BLaER1 treated with 17β-estradiol and CSF1 and Interleukin-3, amounts not matched to agents 10 nM and 100 nM (cell line): ENCODE data around the gene TRIM7.
"Not testable (repeated sequence)": the region's sequence is repeated elsewhere in the genome, so short reads cannot be mapped to it uniquely, and the experiment has no call there.

Experiments
- H3K27ac ChIP-seq, 11 experiments: shearing (Covaris generic); formaldehyde crosslinking; 2 replicates each; pipeline ENCODE4 v1.8.1; 2022
- H3K27me3 ChIP-seq, 11 experiments: shearing (Covaris generic); formaldehyde crosslinking; 2 replicates each; pipeline ENCODE4 v1.8.1; 2022
- H3K36me3 ChIP-seq, 11 experiments: shearing (Covaris generic); formaldehyde crosslinking; 2 replicates each; pipeline ENCODE4 v1.8.1; 2022
- H3K4me1 ChIP-seq, 10 experiments: shearing (Covaris generic); formaldehyde crosslinking; 2 replicates each; pipeline ENCODE4 v1.8.1; 2022
- H3K4me2 ChIP-seq, 11 experiments: shearing (Covaris generic); formaldehyde crosslinking; 2 replicates each; pipeline ENCODE4 v1.8.1; 2022
- H3K4me3 ChIP-seq, 10 experiments: shearing (Covaris generic); formaldehyde crosslinking; 2 replicates each; pipeline ENCODE4 v1.8.1; 2022
- H3K9ac ChIP-seq, 11 experiments: shearing (Covaris generic); formaldehyde crosslinking; 2 replicates each; pipeline ENCODE4 v1.8.1; 2022
- H3K9me3 ChIP-seq, 11 experiments: shearing (Covaris generic); formaldehyde crosslinking; replicated peaks in 1 of 11; 2 replicates each; pipeline ENCODE4 v1.8.1; 2022
- H4K20me1 ChIP-seq, 11 experiments: shearing (Covaris generic); formaldehyde crosslinking; 2 replicates each; pipeline ENCODE4 v1.8.1; 2022
- Cebpa-rat ChIP-seq, 11 experiments: shearing (Covaris generic); IDR thresholded peaks; 2 replicates each; pipeline ENCODE4 v1.8.1; 2022

TRIM7 gene

GRCh38 chr5:181211208-181211607 lies 6.2 kb upstream of the TRIM7 start:
- Histone ChIP-seq H3K4me3 (no peak overlapping the region), H3K4me1 (peaks cover 8 to 17% (median 14%) of the 10 kb centered on the region in 10 experiments), H3K4me2 (peak overlapping the region in 6 of 11 experiments; percentile 7 to 29 (median 18); a peak in 4 of 22 replicates), H3K36me3 (no peaks in the 10 kb centered on the region), H3K27me3 (peaks cover 8 to 42% (median 28%) of the 10 kb centered on the region in 11 experiments), H3K9ac (no peak overlapping the region), H4K20me1 (peaks cover 0 to 3% (median 2%) of the 10 kb centered on the region in 11 experiments; a peak in 8 of 22 replicates), H3K9me3 (no peaks in the 10 kb centered on the region), H3K27ac (no peak overlapping the region)
- TF ChIP-seq Cebpa-rat (IDR thresholded peaks at IDR 0.05), result no peak

- not testable (repeated sequence) for H3K27ac ChIP-seq, H3K9ac ChIP-seq, H3K36me3 ChIP-seq, H3K9me3 ChIP-seq, H4K20me1 ChIP-seq, H3K4me3 ChIP-seq
- H3K27me3 ChIP-seq, result peaks cover 9 to 42% (median 28%) of the 10 kb centered on the region in 11 experiments
- H3K4me2 ChIP-seq, result 0 out of 22 replicates have a peak overlapping the region, but pooled peaks of 1 of the 11 experiments have one; percentile 29
- peaks cover 8 to 18% (median 15%) of the 10 kb centered on the region in 10 experiments for H3K4me1 ChIP-seq
Measured at GRCh38 chr5:181210698-181211097, 5.7 kb upstream of the TRIM7 start.

DNA sequence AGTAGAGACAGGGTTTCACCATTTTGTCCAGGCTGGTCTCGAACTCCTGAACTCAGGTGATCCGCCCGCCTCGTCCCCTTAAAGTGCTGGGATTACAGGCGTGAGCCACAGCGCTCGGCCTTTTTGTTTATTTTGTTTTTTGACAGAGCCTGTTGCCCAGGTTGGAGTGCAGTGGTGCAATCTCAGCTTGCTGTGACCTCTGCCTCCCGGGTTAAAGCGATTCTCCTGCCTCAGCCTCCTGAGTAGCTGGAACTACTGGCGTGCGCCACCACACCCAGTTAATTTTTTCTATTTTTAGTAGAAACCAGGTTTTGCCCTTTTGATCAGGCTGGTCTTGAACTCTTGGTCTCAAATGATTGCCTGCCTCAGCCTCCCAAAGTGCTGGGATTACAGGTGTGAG lies 5.2 kb upstream of the TRIM7 start:
- Histone ChIP-seq H4K20me1 (peaks cover 0 to 14% (median 12%) of the 10 kb centered on the region in 11 experiments; a peak in 14 of 22 replicates), H3K4me1 (peaks cover 13 to 24% (median 20%) of the 10 kb centered on the region in 10 experiments), H3K27me3 (peaks cover 15 to 47% (median 33%) of the 10 kb centered on the region in 11 experiments)
- not testable (repeated sequence) for H3K4me2 ChIP-seq, H3K36me3 ChIP-seq, H3K9me3 ChIP-seq, H3K27ac ChIP-seq, H3K4me3 ChIP-seq, H3K9ac ChIP-seq

GRCh38 chr5:181209006-181209405 lies 4.0 kb upstream of the TRIM7 start:
- peaks cover 26 to 59% (median 42%) of the 10 kb centered on the region in 11 experiments for H3K27me3 ChIP-seq
- H3K9ac ChIP-seq, H3K36me3 ChIP-seq, H3K4me2 ChIP-seq, H3K4me3 ChIP-seq, H3K9me3 ChIP-seq, H3K27ac ChIP-seq: not testable (repeated sequence)
- TF ChIP-seq Cebpa-rat (IDR thresholded peaks at IDR 0.05), result peak in 3 of 11 experiments; percentile 7 to 37 (median 16); a peak in 3 of 22 replicates
- H4K20me1 ChIP-seq, result peaks cover 0 to 22% (median 13%) of the 10 kb centered on the region in 11 experiments; a peak in 14 of 22 replicates
- H3K4me1 ChIP-seq, result peaks cover 13 to 33% (median 30%) of the 10 kb centered on the region in 10 experiments

GRCh38 chr5:181207960-181208253 lies 2.9 kb upstream of the TRIM7 start:
- no peaks in the 10 kb centered on the region for H3K9me3 ChIP-seq
- H3K4me3 ChIP-seq, result peak overlapping the region in 9 of 10 experiments; percentile 61 to 75 (median 71); a peak in 10 of 20 replicates
- TF ChIP-seq Cebpa-rat (IDR thresholded peaks at IDR 0.05), result no peak
- no peak overlapping the region for H3K27ac ChIP-seq
- H4K20me1 ChIP-seq, result peaks cover 0 to 30% (median 17%) of the 10 kb centered on the region in 11 experiments; a peak in 14 of 22 replicates
- peaks cover 13 to 44% (median 41%) of the 10 kb centered on the region in 10 experiments for H3K4me1 ChIP-seq
- no peaks in the 10 kb centered on the region for H3K36me3 ChIP-seq
- no peak overlapping the region for H3K9ac ChIP-seq
- peaks cover 37 to 60% (median 50%) of the 10 kb centered on the region in 11 experiments for H3K27me3 ChIP-seq
- peak overlapping the region in 9 of 11 experiments; percentile 95 to 100 (median 99); a peak in 13 of 22 replicates for H3K4me2 ChIP-seq

DNA sequence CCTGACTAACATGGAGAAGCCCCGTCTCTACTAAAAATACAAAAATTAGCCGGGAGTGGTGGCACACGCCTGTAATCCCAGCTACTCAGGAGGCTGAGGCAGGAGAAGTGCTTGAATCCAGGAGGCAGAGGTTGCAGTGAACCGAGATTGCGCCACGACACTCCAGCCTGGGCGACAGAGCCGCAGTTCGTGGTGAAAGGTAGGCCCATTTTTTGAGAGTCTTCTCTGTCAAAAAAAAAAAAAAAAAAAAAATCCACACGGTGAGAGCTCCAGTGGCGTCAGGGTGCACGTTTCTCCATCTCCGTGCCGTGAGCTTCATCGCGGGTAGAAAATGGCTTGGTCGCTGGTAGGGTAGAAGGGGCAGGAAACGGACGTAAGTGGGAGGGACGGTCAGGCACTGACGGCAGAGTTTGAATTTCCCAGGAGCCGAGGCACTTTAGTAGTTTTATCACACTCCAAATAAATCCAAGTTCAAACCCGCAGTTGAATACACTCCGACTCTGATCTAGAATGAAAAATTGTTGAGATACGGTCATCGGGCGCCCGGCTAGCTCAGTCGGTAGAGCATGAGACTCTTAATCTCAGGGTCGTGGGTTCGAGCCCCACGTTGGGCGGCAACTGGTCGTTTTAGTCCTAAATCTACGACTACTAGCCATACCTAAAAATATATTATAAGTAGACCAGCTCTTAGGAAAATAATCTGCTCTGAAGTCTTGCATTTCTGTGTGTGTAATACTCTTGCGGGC lies 2.4 kb upstream of the TRIM7 start:
- peaks cover 13 to 47% (median 42%) of the 10 kb centered on the region in 10 experiments for H3K4me1 ChIP-seq
- no peaks in the 10 kb centered on the region for H3K9me3 ChIP-seq
- H3K9ac ChIP-seq, result peak overlapping the region; percentile 61 to 81 (median 76)
- H3K4me3 ChIP-seq, result peak overlapping the region; percentile 61 to 75 (median 71)
- peak overlapping the region; percentile 95 to 100 (median 99) for H3K4me2 ChIP-seq
- no peak for TF ChIP-seq Cebpa-rat (IDR thresholded peaks at IDR 0.05)
- H3K27me3 ChIP-seq, result peaks cover 40 to 64% (median 55%) of the 10 kb centered on the region in 11 experiments
- peaks cover 0 to 30% (median 17%) of the 10 kb centered on the region in 11 experiments; a peak in 14 of 22 replicates for H4K20me1 ChIP-seq
- peak overlapping the region in 10 of 11 experiments; percentile 50 to 71 (median 62); a peak in 21 of 22 replicates for H3K27ac ChIP-seq
- no peaks in the 10 kb centered on the region for H3K36me3 ChIP-seq

DNA sequence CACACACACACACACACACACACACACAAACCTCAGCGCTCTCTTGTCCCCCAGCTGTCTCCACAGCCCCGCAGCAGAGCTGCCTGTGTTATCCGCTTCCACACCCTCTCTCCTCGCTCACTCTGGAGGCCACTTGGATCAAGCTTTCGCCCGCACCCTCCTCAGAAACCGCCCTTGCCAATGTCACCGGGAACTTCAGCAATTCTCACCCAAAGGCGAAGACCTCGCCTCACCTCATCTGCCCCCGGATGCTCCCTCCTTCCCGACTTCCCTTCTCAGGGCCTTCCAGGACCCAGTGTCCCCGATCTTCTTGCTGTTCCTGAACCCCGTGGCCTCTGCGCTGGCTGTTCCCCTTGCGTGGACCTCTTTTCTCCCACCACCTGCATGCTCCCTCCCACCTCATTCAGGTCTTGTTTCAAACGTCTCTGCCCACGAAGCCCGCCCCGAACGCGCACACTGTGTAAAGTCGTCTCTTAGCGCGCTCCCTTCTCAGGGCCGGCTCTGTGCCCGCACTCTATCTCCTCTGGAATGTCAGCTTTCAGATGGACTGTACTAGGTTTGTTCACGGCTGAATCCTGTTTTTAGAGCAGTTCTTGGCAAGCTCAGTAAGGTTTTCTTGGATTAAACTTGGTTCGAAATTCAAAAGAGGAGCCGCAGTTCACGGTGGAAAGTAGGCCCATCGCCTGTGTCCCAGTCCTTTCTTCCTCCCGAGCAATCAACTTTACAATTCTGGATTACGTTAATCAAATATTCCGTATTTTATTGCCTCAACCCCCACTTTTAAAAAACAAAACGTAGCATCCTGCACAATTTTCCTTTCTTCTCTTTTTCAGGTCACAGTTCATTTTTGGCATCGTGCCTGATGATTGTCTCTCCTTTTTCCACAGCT lies 1.0 kb upstream of the TRIM7 start:
- Histone ChIP-seq H3K27ac (no peak overlapping the region), H3K36me3 (no peaks in the 10 kb centered on the region), H4K20me1 (peaks cover 0 to 30% (median 17%) of the 10 kb centered on the region in 11 experiments; a peak in 14 of 22 replicates), H3K4me1 (peaks cover 13 to 44% (median 38%) of the 10 kb centered on the region in 10 experiments), H3K27me3 (peaks cover 40 to 75% (median 67%) of the 10 kb centered on the region in 11 experiments), H3K4me2 (peak overlapping the region; percentile 95 to 100 (median 99)), H3K9me3 (no peaks in the 10 kb centered on the region), H3K4me3 (peak overlapping the region; percentile 61 to 75 (median 71)), H3K9ac (peak overlapping the region in 10 of 11 experiments; percentile 30 to 81 (median 74); a peak in 18 of 22 replicates)
- no peak for TF ChIP-seq Cebpa-rat (IDR thresholded peaks at IDR 0.05)

GRCh38 chr5:181204113-181204825 lies 727 bp downstream of the TRIM7 start:
- peaks cover 40 to 80% (median 69%) of the 10 kb centered on the region in 11 experiments for H3K27me3 ChIP-seq

More at GRCh38 chr5:181204113-181204825, 727 bp downstream of the TRIM7 start:
- peak overlapping the region; percentile 95 to 100 (median 99) for H3K4me2 ChIP-seq
- no peaks in the 10 kb centered on the region for H3K36me3 ChIP-seq
- H3K9me3 ChIP-seq, result no peaks in the 10 kb centered on the region
- peaks cover 0 to 30% (median 17%) of the 10 kb centered on the region in 11 experiments; a peak in 15 of 22 replicates for H4K20me1 ChIP-seq
- TF ChIP-seq Cebpa-rat (IDR thresholded peaks at IDR 0.05), result no peak
- H3K9ac ChIP-seq, result peak overlapping the region; percentile 54 to 79 (median 73); a peak in 20 of 22 replicates
- peak overlapping the region; percentile 61 to 75 (median 71) for H3K4me3 ChIP-seq
- no peak overlapping the region for H3K27ac ChIP-seq
- peaks cover 24 to 55% (median 42%) of the 10 kb centered on the region in 10 experiments for H3K4me1 ChIP-seq
